Body of pancreas (tissue), 4 donors: ENCODE results near the gene EFCAB6.

ENCODE experiments used
- CTCF ChIP-seq, 7 experiments: fragments of 450-650 bp in 4 of 7; fragments of 200-600 bp in 3 of 7; sonication (generic) in 3 of 7; IDR thresholded peaks; one replicate each; pipeline ENCODE4 v1.5.1; 2016 to 2019; ENCODE audit warnings: antibody characterized with exemption in 7 of 7
- POLR2A ChIP-seq, 3 donors: fragments of 450-650 bp; IDR thresholded peaks; one replicate each; pipeline ENCODE4 v1.6.1; 2016; ENCODE audit warnings: antibody characterized with exemption in 3 of 3, mild to moderate bottlenecking in 2 of 3

- TF ChIP-seq CTCF (IDR thresholded peaks at IDR 0.05) (no peak), POLR2A (IDR thresholded peaks at IDR 0.05) (no peak)
These were observed 41.3 kb upstream of the EFCAB6 start for GRCh38 chr22:43853328-43853931.
